HT1080 (cell line): ENCODE measurements around the gene PIP4P1. TPM values are rescaled to one million over a fixed set of nuclear protein-coding genes. Genes with fewer than 3 reads are reported as not detected.
A peak's percentile ranks its signal among the peaks of the same experiment; 100 is the strongest.

Source experiments
- DNase-seq: peaks from one replicate; pipeline ENCODE4 v3.0.0-alpha.2; 2015; ENCODE audit warnings: low read depth
- total RNA-seq: library from RNA; depleted of rRNA; stranded (reverse); fragments of >200 nt; shearing (Covaris generic); gene quantifications from 2 replicates; pipeline ENCODE4 v1.2.3, GENCODE V29; 2014

Gene PIP4P1
- total RNA-seq, 1 experiment from 2014 or later: 21.0 TPM

DNA sequence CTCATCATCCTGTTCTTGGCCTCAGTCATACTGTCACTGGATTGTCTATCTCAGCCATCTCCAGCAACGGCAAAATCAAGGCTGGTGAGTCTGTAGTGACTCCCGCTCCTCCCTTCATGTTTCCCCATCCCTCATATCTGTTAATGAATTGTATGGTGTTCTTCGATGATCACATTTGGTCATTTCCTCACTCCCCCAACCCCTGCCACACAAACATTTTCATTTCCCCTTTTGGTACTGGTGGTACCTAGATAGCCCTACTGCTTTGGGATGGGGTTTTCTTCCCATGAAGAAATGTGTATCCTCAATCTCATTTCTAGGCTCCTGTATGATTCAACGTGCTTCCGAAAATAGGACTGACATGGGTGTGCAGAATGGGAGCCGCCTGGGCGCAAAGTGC is 22.6 kb downstream of the PIP4P1 start:
- no peak for DNase-seq

DNA sequence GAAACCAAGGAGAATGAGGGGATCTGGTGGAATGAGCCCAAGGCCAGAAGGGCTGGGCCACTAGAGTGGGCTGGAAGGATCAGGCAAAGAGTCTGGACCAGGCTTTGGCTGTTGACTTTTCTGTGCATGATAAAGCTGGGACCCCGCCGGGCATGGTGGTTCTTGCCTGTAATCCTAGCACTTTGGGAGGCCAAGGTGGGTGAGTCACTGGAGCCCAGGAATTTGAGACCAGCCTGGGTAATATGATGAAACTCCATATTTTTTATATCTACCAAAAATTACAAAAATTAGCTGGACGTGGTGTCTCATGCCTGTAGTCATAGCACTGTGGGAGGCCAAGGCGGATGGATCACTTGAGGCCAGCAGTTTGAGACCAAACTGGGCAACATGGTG is 24.9 kb downstream of the PIP4P1 start:
- peak; percentile 49 for DNase-seq

DNA sequence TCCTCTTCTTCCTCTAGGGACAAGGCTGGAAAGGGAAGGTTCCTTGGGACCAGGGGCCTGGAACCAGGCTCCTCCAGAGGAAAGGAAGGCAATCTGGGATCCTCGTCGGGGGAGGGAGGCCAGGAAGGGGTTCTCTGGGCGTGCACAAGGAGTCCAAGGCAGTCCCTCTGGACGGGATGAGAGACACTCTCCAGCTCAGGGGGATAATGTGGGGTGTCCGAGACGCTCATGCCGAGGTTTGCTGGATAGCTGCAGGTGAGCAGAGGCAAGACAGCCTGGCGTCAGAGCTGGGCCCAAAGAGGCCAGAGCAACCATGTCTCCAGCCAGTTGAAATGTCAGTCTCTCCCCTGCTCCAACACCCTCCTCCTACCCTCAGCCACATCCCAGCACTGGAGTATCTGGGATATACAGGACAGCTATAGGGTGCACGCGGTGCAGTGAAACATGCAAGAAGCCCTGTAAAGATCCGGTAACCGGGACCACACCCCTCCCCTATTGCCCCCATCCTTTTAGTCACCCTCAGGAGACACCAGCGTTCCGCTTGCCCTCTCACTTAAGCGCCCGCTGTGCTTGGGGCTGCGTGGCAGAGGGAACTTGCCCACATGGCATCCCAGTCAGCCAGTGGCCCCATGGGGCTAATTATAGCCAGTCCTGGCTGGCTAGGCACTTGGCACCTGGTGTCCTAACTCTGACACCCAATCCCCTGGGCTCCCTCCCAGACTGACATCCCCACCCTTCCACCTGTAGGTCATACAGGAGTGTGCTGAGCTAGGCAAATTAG is 25.5 kb downstream of the PIP4P1 start, which contains the start of gene KLHL33:
Gene KLHL33, minus strand, starts transcription at position 585 of the 781 bp plus-strand sequence. Its CDS starts 355 bp downstream, at position 230.
- no peak for DNase-seq

DNA sequence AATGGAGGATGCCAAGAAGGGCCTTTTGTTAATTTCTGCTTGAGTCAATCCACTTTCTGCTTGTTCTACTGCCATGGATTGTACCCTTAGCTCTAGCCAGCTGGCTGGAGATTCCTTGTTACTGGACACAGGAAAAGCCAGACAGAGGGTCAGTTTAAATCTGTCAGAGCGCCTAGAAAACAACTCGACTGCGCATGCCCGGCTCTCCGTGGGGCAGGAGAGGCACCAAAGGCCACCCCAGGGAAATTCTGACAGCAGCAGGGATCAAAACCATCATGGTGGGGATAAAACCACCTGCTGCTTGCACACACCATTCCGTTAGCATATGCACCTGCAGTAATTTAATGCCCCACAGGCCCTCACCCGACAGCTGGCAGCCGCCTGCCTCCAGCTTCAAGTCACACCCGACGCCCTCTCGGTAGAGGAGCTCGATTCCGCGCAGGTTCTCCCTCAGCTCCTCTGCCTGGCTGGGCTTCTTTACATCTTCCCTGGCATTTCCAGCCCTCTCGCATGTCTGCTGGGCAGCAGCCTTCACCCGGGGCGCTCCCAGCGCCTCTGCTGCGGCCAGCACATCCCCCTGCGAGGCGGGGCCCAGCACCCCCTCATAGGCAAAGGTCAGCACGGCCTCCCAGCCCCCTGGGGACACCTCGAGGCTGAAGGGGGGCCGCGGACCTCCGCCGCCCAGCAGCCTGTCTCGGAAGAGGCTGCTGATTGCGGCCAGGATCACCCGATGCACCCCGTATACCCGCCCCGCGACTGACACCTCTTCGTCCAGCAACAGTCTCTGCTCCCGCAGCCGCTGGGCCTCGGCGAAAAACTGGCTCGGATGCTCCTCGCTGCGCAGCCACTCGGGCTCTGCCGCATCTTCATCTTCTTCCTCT is 26.3 kb downstream of the PIP4P1 start:
- DNase-seq: no peak

DNA sequence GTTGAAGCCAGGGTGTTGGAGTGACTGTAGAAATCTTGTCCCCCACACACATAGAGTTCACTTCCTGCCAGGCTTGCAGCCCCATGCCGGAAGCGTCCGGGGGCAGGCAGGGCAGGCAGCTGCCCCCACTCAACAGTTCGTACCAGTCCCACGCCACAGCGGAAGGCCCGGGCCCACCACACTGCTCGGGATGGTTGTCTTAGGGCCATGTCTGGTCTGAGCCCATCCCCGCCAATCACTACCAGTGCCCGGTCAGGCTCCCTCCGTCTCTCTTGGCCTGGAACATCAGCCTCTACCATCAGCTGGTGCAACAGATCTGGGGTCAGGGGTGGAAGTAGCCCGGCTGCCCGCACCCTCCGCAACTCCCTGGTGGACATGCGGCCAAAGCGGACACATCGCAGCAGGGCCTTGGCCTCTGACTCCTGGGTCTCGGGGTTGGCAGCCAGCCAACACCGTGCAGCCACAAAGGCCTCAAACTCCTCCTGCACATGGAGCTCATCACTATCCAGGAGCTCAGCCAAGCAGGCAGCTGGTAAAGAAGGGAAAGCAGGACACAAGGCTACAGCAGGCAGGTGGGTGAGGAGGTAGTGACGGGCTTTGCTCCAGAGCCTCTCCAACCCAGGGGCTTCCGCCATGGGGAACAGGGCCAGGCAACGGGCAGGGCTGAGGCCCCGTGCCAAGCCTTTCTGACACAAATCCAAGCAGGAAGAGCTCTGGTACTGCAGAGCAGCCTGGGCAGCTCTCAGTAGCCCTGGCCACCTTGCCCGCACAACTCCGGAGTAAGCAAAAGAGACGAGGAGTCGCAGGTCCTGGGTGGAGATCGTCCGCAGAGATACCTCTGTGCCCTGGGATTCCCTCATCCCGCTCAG is 31.2 kb downstream of the PIP4P1 start:
- no peak for DNase-seq

DNA sequence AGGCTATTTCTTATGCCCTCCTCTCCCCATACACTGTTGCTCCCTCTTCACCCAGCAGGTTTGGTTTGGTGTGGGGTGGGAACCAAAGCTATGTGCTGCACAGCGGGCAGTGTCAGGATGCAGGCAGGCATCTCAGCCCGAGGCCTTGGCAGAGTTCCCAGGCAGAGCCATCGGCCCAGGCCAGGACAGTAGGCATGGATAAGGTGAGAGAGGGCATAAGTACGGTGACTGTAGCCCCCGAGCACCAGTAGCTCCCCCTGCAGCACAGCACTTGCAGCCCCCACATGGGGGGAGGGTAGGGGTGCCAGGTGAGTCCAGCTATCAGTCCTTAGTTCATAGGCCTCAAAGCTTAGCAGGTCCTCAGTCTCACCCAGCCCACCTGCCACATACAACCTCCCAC is 32.4 kb downstream of the PIP4P1 start:
- no peak for DNase-seq

DNA sequence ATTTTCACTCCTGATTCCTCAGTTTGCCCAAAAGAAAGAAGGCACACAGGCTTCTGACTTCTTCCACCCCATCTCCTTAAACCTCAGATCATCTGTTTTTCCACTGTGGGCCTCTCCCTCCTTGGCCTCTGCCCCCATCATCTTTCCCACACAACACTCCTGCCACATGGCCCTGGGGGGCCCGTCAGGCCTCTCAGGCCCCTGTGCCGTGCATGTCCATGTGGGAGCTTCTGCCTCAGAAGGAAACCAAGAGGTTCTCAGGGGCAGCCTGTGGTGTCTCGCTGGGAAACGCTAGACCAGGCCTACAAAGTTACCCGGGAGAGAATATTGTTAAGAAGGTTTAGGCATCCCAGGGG is 33.2 kb downstream of the PIP4P1 start:
- DNase-seq: no peak

DNA sequence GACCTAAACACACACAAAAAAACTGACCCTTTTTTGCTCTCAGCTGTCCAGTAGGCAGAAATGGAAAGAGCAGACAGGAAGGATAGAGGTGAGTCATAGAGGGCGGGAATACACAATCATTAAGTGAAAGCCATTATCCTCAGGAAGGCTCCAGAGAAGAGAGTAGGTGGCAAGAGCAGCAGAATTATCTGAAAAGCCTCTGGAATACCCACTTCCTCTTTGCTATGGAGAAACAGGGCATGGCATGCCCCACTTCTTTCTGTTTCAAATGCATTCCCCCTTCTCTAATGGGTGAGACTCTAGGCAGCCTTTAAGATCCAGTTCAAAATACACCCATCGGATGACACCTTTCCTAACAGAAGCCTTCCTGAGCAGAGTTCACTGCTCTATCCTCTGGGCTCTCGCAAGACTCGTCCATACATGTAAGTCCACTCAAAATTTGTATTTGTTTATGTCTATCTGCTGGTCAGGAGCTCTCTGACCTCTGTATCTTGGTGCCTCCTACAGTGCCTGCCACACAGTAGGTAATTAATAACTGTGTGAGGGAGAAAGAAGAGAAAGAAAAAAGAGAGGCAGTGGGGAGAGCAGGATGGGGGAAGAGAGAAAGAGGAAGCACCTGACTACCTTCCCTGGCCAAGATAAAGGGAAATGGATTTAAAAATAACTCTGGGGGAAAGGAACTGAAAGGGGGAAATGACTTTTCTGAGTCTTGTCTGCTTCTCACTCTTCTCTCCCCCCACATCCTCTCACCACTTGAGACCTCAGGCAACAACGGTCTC is 33.8 kb downstream of the PIP4P1 start:
- peak; percentile 82 for DNase-seq

DNA sequence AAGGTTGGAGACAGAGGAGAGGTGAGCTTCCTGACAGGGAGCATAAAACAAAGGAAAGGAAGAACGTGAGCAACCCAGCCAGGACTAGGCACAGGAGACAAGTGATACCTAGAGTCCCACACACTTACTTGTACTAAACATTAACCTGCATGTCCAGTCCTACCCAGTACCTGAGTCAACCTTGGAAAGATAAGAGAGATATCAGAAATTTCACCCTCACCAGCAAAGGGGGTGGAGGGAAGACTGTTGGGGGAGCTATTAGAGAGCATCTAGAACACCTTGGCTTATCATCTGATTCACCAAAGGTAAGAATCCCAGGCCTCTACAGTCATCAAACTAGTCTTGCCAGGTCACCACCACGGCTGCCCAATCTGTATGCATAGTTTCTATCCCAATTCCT is 36.4 kb downstream of the PIP4P1 start:
- DNase-seq: no peak

DNA sequence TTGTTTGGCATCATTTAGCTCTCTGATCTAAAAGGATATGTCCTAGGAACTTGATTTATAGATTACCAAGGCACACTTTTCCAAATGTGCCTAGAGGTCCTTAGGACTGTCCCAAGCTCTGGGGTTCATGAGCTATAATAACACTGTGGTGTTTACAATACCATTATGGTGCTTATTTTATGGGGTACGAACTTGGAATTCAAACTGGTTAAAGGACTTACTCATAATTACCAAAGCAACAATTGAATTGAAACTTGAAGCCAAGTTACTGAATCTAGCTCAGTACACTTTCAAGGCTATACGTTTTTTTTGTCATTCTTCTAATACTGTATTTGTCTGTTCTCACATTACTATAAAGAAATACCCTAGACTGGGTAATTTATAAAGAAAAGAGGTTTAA is 38.3 kb downstream of the PIP4P1 start:
- DNase-seq: no peak

DNA sequence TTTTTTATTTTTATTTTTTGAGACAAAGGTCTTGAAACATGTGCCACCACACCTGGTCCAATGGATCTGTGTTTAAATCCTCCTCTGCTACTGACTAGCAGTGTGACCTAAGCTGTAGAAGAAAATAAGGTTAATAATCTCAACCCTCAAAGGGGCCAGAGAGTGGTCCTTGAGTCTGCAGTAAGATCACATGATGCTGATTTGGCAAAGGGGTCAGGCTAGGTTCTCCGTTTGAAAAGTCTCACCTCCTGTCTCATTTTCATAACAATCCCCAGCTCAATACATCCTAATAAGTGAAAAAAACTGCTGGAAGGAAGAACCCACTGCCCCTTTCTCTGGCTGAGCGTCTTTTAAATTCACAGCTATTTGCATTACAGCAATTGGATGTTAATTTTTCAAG is 40.0 kb downstream of the PIP4P1 start:
- DNase-seq: no peak

DNA sequence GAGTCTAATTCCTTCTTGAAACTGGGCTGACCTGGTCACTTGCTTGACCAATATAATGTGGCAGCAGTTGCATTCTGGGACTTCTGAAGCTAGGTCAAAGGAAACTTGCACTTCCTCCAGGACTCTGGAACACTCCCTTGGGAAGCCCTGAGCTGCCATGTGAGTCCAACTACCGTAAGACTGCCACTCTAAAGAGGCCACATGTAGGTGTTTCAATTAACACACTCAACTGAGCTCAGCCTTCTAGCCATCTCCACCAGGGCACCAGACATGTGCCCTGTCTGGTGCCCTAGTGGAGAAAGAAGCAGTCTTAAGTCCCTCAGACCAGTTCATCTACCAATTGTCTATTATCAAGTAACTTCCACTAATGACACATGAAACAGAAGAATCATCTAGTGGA is 41.8 kb downstream of the PIP4P1 start:
- no peak for DNase-seq

DNA sequence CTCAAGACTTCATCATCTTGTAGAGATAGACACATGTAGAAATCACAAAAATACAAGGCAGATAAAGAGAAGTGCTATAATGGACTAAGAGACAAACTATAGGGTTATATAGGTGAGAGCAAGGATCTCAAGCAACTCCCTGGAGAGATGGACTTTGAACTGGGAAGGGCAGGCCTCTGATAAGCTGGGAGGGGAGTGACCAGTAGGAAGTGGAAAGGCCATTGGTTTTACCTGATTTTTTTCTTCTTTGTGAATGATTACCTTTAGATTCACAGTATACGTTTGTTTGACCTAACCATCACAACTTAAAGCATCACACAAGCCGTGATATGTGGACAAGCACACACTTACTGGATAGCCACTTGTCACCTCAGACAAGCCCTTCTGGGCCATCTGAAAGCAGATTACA is 42.7 kb downstream of the PIP4P1 start:
- no peak for DNase-seq

DNA sequence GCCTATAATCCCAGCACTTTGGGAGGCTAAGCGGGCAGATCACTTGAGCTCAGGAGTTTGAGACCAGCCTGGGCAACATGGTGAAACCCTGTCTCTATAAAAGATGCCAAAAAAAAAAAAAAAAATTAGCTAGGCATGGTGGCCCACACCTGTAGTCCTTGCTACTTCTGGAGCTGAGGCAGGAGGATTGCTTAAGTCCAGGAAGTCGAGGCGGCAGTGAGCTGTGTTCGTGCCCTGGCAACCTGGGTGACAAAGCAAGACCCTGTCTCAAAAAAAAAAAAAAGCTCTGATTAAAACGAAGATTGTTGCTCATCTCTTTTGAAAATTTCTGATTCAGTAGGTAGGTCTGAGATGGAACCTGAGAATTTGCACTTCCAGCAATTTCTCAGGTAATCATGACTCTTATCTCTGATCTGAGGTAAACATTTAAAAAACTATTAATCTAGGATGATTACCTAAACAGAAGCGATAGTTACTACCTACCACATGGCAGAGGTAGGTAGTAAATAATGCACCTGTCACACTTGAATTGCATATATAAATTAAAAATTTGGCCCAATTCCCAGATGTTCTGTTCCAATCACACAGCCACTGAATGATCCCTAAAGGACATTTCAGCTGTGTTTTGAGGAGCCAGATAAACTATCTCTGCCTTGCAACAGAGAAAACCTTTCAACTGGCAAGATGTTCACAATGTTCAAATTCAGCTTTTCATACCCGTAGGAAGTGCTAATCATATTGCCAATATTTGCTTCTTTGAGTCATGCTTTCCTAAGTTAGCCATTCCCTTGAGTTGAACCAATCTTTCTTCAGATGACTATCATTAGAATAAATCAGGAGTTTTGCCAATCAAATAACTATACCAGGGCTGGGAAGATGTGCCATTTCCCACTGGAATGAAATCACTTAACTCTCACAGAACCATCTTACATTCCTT is 43.7 kb downstream of the PIP4P1 start:
- DNase-seq: no peak

DNA sequence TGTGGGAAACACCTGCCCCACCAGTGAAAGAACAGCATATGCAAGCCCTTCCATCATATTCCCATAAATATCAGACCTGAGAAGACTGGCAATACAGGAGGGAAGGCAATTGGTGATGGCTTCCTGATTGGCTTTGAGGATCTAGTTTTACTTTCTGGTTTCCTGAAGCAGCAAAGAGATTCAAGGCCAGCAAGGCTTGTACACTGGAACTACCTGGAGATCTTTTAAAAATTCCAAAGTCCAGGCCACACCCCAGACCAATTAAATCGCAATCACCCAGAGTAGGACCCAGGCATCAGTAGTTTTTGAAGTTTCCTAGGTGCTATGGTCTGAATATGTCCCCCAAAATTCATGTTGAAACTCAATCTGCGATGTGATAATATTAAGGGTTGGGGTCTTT is 45.0 kb downstream of the PIP4P1 start:
- DNase-seq: no peak

DNA sequence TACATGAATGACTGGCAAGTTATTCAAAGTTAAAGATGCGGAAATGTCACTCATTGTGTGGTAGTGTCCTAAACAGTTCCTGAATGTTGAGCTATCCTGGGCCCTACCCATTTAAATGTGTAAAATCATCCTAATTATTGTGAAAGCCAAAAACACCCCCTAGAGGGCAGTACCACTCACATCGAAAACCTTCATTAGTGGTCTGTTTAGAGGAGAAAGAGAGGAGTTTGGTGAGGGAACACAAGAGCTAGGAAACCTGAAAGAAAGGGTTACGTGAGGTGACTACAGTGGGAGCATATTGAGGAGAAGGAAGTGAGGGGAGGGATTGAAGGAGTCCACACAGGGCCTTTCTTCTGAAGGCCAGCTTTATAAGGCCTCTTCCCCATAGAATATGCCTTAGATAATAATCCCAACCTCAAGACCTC is 45.4 kb downstream of the PIP4P1 start:
- peak; percentile 61 for DNase-seq

DNA sequence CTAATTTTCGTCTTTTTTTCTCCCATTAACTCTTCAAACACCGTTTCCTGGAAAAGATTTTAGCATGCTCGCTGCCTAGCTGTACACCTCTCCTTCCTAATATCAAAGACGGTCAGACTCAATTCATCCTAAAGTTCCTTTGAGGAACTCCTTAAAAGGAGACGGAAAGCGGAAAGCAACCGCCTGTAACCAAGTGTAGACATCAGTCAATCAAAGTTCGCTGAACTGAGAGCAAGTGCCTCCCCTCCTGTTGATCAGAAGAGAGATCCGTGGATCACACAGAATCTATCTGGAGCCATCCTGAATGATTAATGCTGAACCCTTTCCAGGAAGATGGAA is 47.5 kb downstream of the PIP4P1 start:
- peak; percentile 7 for DNase-seq

DNA sequence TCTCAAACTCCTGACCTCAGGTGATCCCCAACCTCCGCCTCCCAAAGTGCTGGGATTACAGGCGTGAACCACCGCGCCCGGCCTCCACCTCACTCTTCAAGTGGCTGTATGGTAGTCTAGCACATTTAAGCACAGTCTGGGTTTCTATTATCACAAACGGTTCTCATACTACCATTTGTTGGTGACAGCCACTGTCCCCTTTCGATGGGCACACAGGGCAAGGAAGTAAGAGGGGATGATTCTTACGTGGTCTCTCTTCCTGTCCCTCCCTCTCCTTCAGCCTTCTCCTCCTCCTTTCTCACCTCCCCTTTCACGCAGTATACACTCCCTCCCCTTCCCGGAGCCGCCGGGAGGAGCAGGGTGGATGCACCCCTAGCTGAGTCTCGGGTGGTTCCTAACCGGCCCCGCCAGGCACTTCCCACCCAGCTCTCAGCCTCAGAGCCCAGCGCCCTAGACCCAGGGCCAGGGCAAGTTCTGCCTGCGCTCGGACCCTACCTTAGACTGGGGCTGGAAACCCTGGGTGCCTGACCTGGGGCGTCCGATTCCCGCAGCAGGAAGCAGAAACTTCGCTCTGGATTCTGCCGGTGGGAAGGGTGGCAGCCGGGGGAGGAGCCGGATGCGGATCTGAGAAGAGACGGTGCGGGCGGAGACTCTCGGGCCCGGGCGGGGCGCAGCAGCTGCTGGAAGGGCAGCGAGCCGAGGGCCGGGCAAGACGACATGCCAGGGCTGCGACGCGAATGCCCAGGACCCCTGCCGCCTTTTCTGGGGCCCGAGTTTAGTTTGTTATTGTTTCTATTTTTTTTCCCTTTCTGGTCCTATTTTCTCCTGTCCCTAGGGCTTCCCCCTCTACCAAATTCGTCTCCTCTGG is 48.1 kb downstream of the PIP4P1 start, which contains the start of gene TEP1:
Gene TEP1, minus strand, starts transcription at position 626 of the 868 bp plus-strand sequence. CDS start 5,062 bp downstream, outside the sequence.
- DNase-seq: peak; percentile 86

DNA sequence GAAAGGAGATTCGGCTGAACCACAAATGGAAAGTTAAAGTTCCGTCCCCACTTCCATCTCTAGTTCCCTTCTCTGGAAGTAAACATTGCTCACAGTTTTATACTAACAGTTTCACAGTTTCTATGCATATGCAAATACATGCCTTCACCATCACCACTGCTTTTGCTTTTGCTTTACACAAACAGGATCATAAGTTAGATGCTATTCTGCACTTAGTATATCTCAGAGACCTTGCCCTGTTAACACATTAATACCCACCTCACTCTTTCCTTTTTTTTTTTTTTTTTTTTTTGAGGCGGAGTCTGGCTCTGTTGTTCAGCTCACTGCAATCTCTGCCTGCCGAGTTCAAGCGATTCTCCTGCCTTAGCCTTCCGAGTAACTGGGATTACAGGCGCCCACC is 48.8 kb downstream of the PIP4P1 start:
- DNase-seq: peak; percentile 30
